ENCODE measurements around the gene MAPKBP1.

Gene MAPKBP1

DNA sequence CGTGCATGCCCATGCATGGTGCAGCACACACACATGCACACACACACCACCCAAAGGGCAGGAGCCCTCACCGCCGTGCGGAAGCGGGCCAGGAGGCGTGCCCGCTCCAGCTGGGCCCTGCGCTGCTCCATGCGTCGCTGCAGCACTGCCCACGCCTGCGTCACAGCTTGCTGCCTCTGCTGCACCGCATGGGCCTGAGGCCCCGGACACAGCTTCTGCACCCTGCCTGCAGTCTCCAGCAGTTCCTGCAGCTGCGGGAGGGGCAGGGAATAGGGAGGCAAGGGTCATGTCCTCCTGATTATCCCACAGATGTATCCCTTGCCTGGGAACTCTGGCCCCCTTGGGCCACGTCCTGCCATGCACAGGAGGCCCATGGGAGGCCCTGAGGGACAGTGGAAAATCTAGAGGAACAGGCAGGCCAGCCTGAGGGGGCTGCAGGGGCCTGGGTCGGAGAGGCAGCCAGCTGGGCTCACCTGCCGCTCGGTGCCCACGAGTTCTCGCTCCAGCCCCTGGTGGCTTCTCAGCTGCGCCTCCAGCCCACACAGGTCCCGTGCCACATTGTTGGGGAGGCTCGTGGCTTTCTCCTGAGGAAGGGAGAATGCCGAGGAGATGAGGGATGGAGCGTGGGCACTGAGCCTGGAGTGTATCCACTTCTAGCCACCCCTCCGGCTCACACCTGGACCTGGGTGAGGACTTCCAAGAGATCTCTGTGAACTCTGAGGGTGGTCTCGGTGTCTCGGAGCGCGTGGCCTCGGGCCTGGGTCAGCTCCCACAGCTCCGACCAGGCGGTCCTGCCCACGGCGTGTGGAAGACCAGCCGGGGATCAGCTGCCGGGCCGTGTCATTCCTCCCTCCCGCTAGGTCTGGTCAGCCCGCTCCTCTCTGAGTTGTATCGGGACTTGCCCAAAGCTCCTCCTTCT lies 95.7 kb downstream of the MAPKBP1 start:
- no peak for DNase-seq (ENCODE audit: low read depth in 2 of 2)

- peak; percentile 7 to 18 for DNase-seq (ENCODE audit: low read depth in 2 of 2)
These were observed 96.4 kb downstream of the MAPKBP1 start for GRCh38 chr15:41870689-41871081.

- DNase-seq (ENCODE audit: low read depth in 2 of 2) = no peak
These were observed 97.1 kb downstream of the MAPKBP1 start for GRCh38 chr15:41871175-41871905.

DNA sequence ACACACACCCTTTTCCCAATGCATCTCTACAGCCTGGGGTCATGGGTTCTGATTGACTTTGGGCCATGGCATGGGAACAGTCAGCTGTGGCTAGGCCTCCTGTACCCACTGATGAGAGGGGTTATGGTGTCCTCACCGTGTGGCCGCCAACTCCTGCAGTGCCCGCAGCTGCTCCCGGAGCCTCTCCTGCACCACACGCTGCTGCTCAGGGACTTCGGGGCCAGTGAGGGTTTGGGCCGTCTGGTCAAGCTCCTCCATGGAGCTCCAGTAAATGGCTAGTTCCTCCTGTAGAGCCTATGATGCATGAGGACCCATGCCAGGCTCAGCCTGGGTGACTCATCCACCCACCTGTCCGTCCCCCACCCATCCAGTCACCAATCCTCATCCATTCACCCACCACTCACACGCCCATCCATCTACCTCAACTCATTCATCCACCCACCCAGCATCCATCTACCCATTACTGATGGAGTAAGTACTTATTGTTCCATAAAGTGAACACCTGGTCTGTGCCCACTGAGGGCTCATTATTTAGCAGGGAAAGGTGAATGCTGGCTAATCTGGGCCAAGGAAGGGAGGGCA lies 98.0 kb downstream of the MAPKBP1 start:
- no peak for DNase-seq (ENCODE audit: low read depth in 2 of 2)

DNA sequence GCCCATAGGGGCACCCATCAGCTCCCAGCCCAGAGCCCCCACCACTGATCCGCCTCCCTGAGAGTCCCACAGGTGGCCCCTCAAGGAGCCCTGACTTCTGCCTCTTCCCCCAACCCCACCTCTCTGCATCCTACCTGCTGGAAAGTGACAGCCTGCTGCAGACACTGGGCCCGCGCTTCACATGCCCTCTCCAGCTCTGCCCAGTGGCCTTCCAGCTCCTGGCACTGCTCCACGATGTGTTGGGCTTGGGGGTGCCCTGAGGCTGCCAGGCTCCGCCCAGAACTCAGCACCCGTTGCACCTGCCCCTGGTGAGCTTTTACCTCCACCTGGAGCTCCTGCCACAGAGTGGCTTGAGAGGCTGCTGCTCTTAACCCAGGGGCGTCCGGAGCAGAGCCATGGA lies 99.4 kb downstream of the MAPKBP1 start:
- no peak for DNase-seq (ENCODE audit: low read depth in 2 of 2)

GRCh38 chr15:41874736-41875135 lies 100.5 kb downstream of the MAPKBP1 start:
- no peak for DNase-seq (ENCODE audit: low read depth in 2 of 2)

GRCh38 chr15:41876007-41876406 lies 101.7 kb downstream of the MAPKBP1 start:
- no peak for DNase-seq (ENCODE audit: low read depth in 2 of 2)

- no peak for DNase-seq (ENCODE audit: low read depth in 2 of 2)
These were observed 102.4 kb downstream of the MAPKBP1 start for GRCh38 chr15:41876689-41877088.

Measured in stimulated activated CD8-positive, alpha-beta memory T cell treated with anti-CD3 and anti-CD28 coated beads, Interleukin-7, amount 100 ng/mL, for 1 hour (primary cell).